A549 (cell line): ENCODE results near the gene DDX10.

Experiments
- BCL3 ChIP-seq: fragments of >200 bp; sonication (Bioruptor Twin); formaldehyde crosslinking; IDR thresholded peaks from 3 replicates; pipeline ENCODE4 v1.6.1; 2016
- EHMT2 ChIP-seq: fragments of 200-600 bp; sonication (generic); IDR thresholded peaks from 2 replicates; pipeline ENCODE4 v1.6.1; 2016; ENCODE audit warnings: antibody characterized with exemption, low read depth, mild to moderate bottlenecking, moderate library complexity
- TF ChIP-seq, protein P1 (sequence below): fragments of >200 bp; sonication (Bioruptor Twin); formaldehyde crosslinking; IDR thresholded peaks from 3 replicates; pipeline ENCODE4 v1.5.1; 2016

DNA sequence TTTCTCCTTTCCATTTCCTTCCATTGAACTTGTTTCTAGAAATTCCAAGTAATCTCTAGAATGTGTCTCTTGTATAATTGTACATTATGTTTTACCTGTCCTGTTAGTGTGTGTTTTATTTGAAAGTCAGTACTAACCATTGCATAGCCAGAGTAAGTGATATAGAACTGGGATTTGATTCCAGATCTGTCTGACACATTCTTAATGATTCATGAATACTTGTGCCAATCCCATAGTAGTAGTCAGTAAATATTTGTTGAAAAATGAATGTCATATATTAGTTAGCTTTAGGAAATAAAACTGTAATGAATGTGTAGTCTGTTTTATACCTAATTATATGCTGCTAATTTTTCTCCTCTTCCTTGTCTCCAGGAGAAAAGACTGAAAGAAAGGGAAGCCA is 186.9 kb downstream of the DDX10 start:
- TF ChIP-seq, protein P1, sequence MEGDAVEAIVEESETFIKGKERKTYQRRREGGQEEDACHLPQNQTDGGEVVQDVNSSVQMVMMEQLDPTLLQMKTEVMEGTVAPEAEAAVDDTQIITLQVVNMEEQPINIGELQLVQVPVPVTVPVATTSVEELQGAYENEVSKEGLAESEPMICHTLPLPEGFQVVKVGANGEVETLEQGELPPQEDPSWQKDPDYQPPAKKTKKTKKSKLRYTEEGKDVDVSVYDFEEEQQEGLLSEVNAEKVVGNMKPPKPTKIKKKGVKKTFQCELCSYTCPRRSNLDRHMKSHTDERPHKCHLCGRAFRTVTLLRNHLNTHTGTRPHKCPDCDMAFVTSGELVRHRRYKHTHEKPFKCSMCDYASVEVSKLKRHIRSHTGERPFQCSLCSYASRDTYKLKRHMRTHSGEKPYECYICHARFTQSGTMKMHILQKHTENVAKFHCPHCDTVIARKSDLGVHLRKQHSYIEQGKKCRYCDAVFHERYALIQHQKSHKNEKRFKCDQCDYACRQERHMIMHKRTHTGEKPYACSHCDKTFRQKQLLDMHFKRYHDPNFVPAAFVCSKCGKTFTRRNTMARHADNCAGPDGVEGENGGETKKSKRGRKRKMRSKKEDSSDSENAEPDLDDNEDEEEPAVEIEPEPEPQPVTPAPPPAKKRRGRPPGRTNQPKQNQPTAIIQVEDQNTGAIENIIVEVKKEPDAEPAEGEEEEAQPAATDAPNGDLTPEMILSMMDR = no peak
- TF ChIP-seq EHMT2 (no peak), BCL3 (no peak)
